ENCODE results near the gene MTMR3.

MTMR3 gene

GRCh38 chr22:29867260-29867659, 15.7 kb upstream of the MTMR3 start:
- Histone ChIP-seq H3K36me3 (ENCODE audit: control insufficient read depth, insufficient read depth, low read length) (no peaks in the 10 kb centered on the region), H3K27me3 (ENCODE audit: control insufficient read depth, insufficient read depth, low read length, poor library complexity, severe bottlenecking) (no peaks in the 10 kb centered on the region), H3K9me3 (ENCODE audit: control insufficient read depth, low read length) (no peaks in the 10 kb centered on the region)

GRCh38 chr22:29867851-29868250, 15.1 kb upstream of the MTMR3 start:
- H3K9me3 ChIP-seq (ENCODE audit: control insufficient read depth, low read length), result no peaks in the 10 kb centered on the region
- H3K27ac ChIP-seq (ENCODE audit: insufficient read depth, low read depth, low read length, poor library complexity, severe bottlenecking), result no peak overlapping the region
- no peak overlapping the region for H3K4me3 ChIP-seq (ENCODE audit: insufficient read depth, low read depth, low read length)
- 94 to 96% methylated on average over 3 of the region's 3 CpGs for WGBS, 2 experiments
- H3K36me3 ChIP-seq (ENCODE audit: control insufficient read depth, insufficient read depth, low read length), result no peaks in the 10 kb centered on the region
- peaks cover 11% of the 10 kb centered on the region for H3K4me1 ChIP-seq (ENCODE audit: control insufficient read depth, insufficient read depth, low read length)
- no peaks in the 10 kb centered on the region for H3K27me3 ChIP-seq (ENCODE audit: control insufficient read depth, insufficient read depth, low read length, poor library complexity, severe bottlenecking)

More at GRCh38 chr22:29867260-29867659, 15.7 kb upstream of the MTMR3 start:
- no peak overlapping the region for H3K4me3 ChIP-seq (ENCODE audit: insufficient read depth, low read depth, low read length)
- no peak overlapping the region for H3K27ac ChIP-seq (ENCODE audit: insufficient read depth, low read depth, low read length, poor library complexity, severe bottlenecking)
- peaks cover 8% of the 10 kb centered on the region for H3K4me1 ChIP-seq (ENCODE audit: control insufficient read depth, insufficient read depth, low read length)

- WGBS, 2 experiments, result 92 to 93% methylated on average over 2 of the region's 3 CpGs
- no peak overlapping the region for H3K27ac ChIP-seq (ENCODE audit: insufficient read depth, low read depth, low read length, poor library complexity, severe bottlenecking)
Observed at GRCh38 chr22:29870574-29870973, 12.4 kb upstream of the MTMR3 start.

GRCh38 chr22:29871684-29872083, 11.3 kb upstream of the MTMR3 start:
- H3K27ac ChIP-seq (ENCODE audit: insufficient read depth, low read depth, low read length, poor library complexity, severe bottlenecking), result peak overlapping the region; percentile 37
- H3K27me3 ChIP-seq (ENCODE audit: control insufficient read depth, insufficient read depth, low read length, poor library complexity, severe bottlenecking), result no peaks in the 10 kb centered on the region
- H3K9me3 ChIP-seq (ENCODE audit: control insufficient read depth, low read length), result no peaks in the 10 kb centered on the region
- H3K4me3 ChIP-seq (ENCODE audit: insufficient read depth, low read depth, low read length), result no peak overlapping the region
- no peaks in the 10 kb centered on the region for H3K36me3 ChIP-seq (ENCODE audit: control insufficient read depth, insufficient read depth, low read length)
- H3K4me1 ChIP-seq (ENCODE audit: control insufficient read depth, insufficient read depth, low read length), result peaks cover 11% of the 10 kb centered on the region
- 17% methylated on average over 5 of the region's 5 CpGs for WGBS, 2 experiments

More at GRCh38 chr22:29870574-29870973, 12.4 kb upstream of the MTMR3 start:
- Histone ChIP-seq H3K4me3 (ENCODE audit: insufficient read depth, low read depth, low read length) (no peak overlapping the region), H3K4me1 (ENCODE audit: control insufficient read depth, insufficient read depth, low read length) (peaks cover 11% of the 10 kb centered on the region), H3K9me3 (ENCODE audit: control insufficient read depth, low read length) (no peaks in the 10 kb centered on the region), H3K36me3 (ENCODE audit: control insufficient read depth, insufficient read depth, low read length) (no peaks in the 10 kb centered on the region), H3K27me3 (ENCODE audit: control insufficient read depth, insufficient read depth, low read length, poor library complexity, severe bottlenecking) (no peaks in the 10 kb centered on the region)

GRCh38 chr22:29872144-29872893, 10.7 kb upstream of the MTMR3 start:
- no peaks in the 10 kb centered on the region for H3K27me3 ChIP-seq (ENCODE audit: control insufficient read depth, insufficient read depth, low read length, poor library complexity, severe bottlenecking)
- H3K9me3 ChIP-seq (ENCODE audit: control insufficient read depth, low read length), result no peaks in the 10 kb centered on the region
- no peak overlapping the region for H3K4me3 ChIP-seq (ENCODE audit: insufficient read depth, low read depth, low read length)
- WGBS, 2 experiments, result 78 to 79% methylated on average over 3 of the region's 3 CpGs
- no peak overlapping the region for H3K27ac ChIP-seq (ENCODE audit: insufficient read depth, low read depth, low read length, poor library complexity, severe bottlenecking)
- peaks cover 11% of the 10 kb centered on the region for H3K4me1 ChIP-seq (ENCODE audit: control insufficient read depth, insufficient read depth, low read length)
- H3K36me3 ChIP-seq (ENCODE audit: control insufficient read depth, insufficient read depth, low read length), result no peaks in the 10 kb centered on the region

GRCh38 chr22:29872989-29873388, 10.0 kb upstream of the MTMR3 start:
- no peak overlapping the region for H3K27ac ChIP-seq (ENCODE audit: insufficient read depth, low read depth, low read length, poor library complexity, severe bottlenecking)
- no peaks in the 10 kb centered on the region for H3K36me3 ChIP-seq (ENCODE audit: control insufficient read depth, insufficient read depth, low read length)
- H3K4me1 ChIP-seq (ENCODE audit: control insufficient read depth, insufficient read depth, low read length), result peaks cover 11% of the 10 kb centered on the region
- H3K27me3 ChIP-seq (ENCODE audit: control insufficient read depth, insufficient read depth, low read length, poor library complexity, severe bottlenecking), result no peaks in the 10 kb centered on the region
- WGBS, 2 experiments, result 93 to 96% methylated on average over 4 to 5 of the region's 5 CpGs
- H3K9me3 ChIP-seq (ENCODE audit: control insufficient read depth, low read length), result no peaks in the 10 kb centered on the region
- H3K4me3 ChIP-seq (ENCODE audit: insufficient read depth, low read depth, low read length), result no peak overlapping the region

- H3K36me3 ChIP-seq (ENCODE audit: control insufficient read depth, insufficient read depth, low read length), result no peaks in the 10 kb centered on the region
- WGBS, 2 experiments, result 100% methylated on average over 1 to 2 of the region's 2 CpGs
- no peak overlapping the region for H3K4me3 ChIP-seq (ENCODE audit: insufficient read depth, low read depth, low read length)
- H3K27ac ChIP-seq (ENCODE audit: insufficient read depth, low read depth, low read length, poor library complexity, severe bottlenecking), result no peak overlapping the region
- peaks cover 11% of the 10 kb centered on the region for H3K4me1 ChIP-seq (ENCODE audit: control insufficient read depth, insufficient read depth, low read length)
- no peaks in the 10 kb centered on the region for H3K27me3 ChIP-seq (ENCODE audit: control insufficient read depth, insufficient read depth, low read length, poor library complexity, severe bottlenecking)
- H3K9me3 ChIP-seq (ENCODE audit: control insufficient read depth, low read length), result no peaks in the 10 kb centered on the region
Observed at GRCh38 chr22:29873943-29874342, 9.0 kb upstream of the MTMR3 start.

GRCh38 chr22:29877620-29878019, 5.4 kb upstream of the MTMR3 start:
- Histone ChIP-seq H3K4me1 (ENCODE audit: control insufficient read depth, insufficient read depth, low read length) (no peaks in the 10 kb centered on the region), H3K27ac (ENCODE audit: insufficient read depth, low read depth, low read length, poor library complexity, severe bottlenecking) (no peak overlapping the region)
- WGBS, 2 experiments, result 93 to 94% methylated on average over 2 of the region's 2 CpGs

GRCh38 chr22:29879753-29880152, 3.2 kb upstream of the MTMR3 start:
- Histone ChIP-seq H3K4me1 (ENCODE audit: control insufficient read depth, insufficient read depth, low read length) (no peaks in the 10 kb centered on the region), H3K4me3 (ENCODE audit: insufficient read depth, low read depth, low read length) (no peak overlapping the region), H3K36me3 (ENCODE audit: control insufficient read depth, insufficient read depth, low read length) (no peaks in the 10 kb centered on the region), H3K27me3 (ENCODE audit: control insufficient read depth, insufficient read depth, low read length, poor library complexity, severe bottlenecking) (no peaks in the 10 kb centered on the region), H3K27ac (ENCODE audit: insufficient read depth, low read depth, low read length, poor library complexity, severe bottlenecking) (no peak overlapping the region), H3K9me3 (ENCODE audit: control insufficient read depth, low read length) (no peaks in the 10 kb centered on the region)
- WGBS, 2 experiments, result 94 to 95% methylated on average over 5 of the region's 5 CpGs

More at GRCh38 chr22:29877620-29878019, 5.4 kb upstream of the MTMR3 start:
- Histone ChIP-seq H3K27me3 (ENCODE audit: control insufficient read depth, insufficient read depth, low read length, poor library complexity, severe bottlenecking) (no peaks in the 10 kb centered on the region), H3K4me3 (ENCODE audit: insufficient read depth, low read depth, low read length) (no peak overlapping the region), H3K9me3 (ENCODE audit: control insufficient read depth, low read length) (no peaks in the 10 kb centered on the region), H3K36me3 (ENCODE audit: control insufficient read depth, insufficient read depth, low read length) (no peaks in the 10 kb centered on the region)

- no peak overlapping the region for H3K27ac ChIP-seq (ENCODE audit: insufficient read depth, low read depth, low read length, poor library complexity, severe bottlenecking)
- H3K4me1 ChIP-seq (ENCODE audit: control insufficient read depth, insufficient read depth, low read length), result peaks cover 7% of the 10 kb centered on the region
- H3K36me3 ChIP-seq (ENCODE audit: control insufficient read depth, insufficient read depth, low read length), result no peaks in the 10 kb centered on the region
- 2% methylated on average over 5 of the region's 5 CpGs for WGBS, 2 experiments
- H3K9me3 ChIP-seq (ENCODE audit: control insufficient read depth, low read length), result no peaks in the 10 kb centered on the region
- H3K4me3 ChIP-seq (ENCODE audit: insufficient read depth, low read depth, low read length), result no peak overlapping the region
- H3K27me3 ChIP-seq (ENCODE audit: control insufficient read depth, insufficient read depth, low read length, poor library complexity, severe bottlenecking), result no peaks in the 10 kb centered on the region
Observed at GRCh38 chr22:29882716-29883044, 294 bp upstream of the MTMR3 start.

- WGBS, 2 experiments, result 7 to 9% methylated on average over 14 of the region's 14 CpGs
Observed at GRCh38 chr22:29883775-29884097, 762 bp downstream of the MTMR3 start.

More at GRCh38 chr22:29883775-29884097, 762 bp downstream of the MTMR3 start:
- no peaks in the 10 kb centered on the region for H3K9me3 ChIP-seq (ENCODE audit: control insufficient read depth, low read length)
- H3K4me3 ChIP-seq (ENCODE audit: insufficient read depth, low read depth, low read length), result peak overlapping the region; percentile 95
- no peaks in the 10 kb centered on the region for H3K36me3 ChIP-seq (ENCODE audit: control insufficient read depth, insufficient read depth, low read length)
- no peaks in the 10 kb centered on the region for H3K27me3 ChIP-seq (ENCODE audit: control insufficient read depth, insufficient read depth, low read length, poor library complexity, severe bottlenecking)
- peaks cover 7% of the 10 kb centered on the region for H3K4me1 ChIP-seq (ENCODE audit: control insufficient read depth, insufficient read depth, low read length)
- peak overlapping the region; percentile 44 for H3K27ac ChIP-seq (ENCODE audit: insufficient read depth, low read depth, low read length, poor library complexity, severe bottlenecking)
